ENCODE data around the gene GAS2L3.
"Not testable (repeated sequence)": the region's sequence is repeated elsewhere in the genome, so short reads cannot be mapped to it uniquely, and the experiment has no call there.

Gene GAS2L3

DNA sequence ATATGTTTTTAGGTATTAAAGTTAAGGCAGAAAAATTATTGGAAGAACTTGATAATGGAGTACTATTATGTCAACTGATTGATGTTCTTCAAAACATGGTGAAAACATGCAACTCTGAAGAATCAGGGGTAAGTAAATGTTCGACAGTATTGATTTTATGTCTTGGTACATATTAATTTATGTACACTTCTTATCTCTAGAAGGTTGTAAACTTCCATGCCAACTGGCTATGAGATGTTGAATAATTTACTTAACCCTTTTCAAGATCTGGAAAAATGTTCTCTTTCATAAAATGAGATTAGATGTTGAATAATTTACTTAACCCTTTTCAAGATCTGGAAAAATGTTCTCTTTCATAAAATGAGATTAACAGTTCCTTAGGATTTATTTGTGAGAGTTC, 28.1 kb downstream of the GAS2L3 start:
- DNase-seq, result no peak
- TF ChIP-seq GATA1 (IDR thresholded peaks at IDR 0.05; ENCODE audit: low read depth, low read length) (no peak), POLR2A (IDR thresholded peaks at IDR 0.05; ENCODE audit: low read length) (no peak)

DNA sequence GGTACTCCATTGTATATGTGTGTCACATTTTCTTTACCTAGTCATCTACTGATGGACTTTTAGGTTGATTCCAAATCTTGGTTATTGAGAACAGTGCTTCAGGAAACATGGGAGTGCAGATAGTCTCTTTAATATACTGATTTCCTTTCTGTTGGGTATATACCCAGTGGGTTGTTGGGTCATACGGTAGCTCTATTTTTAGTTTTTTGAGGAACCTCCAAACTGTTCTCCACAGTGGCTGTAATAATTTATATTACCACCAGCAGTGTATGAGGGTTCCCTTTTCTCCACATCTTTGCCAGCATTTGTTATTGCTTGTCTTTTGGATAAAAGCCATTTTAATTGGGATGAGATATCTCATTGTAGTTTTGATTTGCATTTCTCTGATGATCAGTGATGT, 29.5 kb downstream of the GAS2L3 start:
- not testable (repeated sequence) for DNase-seq

DNA sequence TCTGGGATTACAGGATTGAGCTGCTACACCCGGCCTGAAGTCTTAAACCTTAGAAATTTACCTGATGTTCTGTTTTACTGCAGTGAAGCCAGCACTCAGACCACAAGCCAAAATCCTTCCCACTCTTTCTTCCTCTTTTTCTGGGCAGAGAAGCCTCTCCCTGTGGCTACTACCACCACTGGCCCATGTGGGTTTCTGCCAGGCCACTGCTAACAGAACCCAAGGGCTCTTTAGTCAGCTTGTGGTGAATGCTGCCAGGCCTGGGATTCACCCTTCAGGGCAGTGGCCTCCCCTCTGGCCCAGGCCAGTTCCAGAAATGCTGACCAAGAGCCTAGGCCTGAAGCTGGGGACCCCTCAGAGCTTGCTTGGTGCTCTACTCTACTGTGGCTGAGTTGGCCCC, 35.3 kb downstream of the GAS2L3 start:
- TF ChIP-seq GATA1 (IDR thresholded peaks at IDR 0.05; ENCODE audit: low read depth, low read length), result no peak
- DNase-seq, result no peak

DNA sequence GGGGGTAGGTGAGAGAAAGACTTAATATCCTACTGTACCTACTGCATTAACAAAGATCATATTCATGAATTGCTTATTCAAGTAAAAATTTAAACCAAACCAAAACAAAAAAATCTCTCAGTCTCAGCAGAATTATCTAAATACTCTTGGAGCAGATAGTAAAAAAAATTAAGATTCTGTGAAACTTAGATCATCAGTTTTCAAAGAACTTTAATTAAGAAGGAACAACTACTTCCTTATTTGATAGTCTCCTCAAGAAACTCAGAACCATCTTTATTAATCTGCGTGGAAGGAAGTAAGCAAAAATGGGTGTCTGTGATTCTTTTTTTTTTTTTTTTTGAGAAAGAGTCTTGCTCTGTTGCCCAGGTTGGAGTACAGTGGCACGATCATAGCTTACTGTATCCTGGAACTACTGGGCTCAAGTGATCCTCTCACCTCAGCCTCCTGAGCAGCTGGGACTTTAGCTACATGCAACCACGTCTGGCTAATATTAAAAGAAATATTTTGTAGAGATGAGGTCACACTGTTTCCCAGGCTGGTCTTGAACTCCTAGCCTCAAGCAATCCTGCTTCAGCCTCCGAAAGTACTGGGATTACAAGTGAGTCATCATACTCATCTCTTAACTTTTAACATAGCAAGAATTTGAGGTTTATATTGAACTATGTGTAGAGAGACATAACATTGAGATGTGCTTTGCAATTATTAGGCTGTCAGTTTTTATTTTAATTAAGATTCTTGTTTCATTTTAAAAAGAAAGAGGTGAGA, 37.4 kb downstream of the GAS2L3 start:
- TF ChIP-seq POLR2A (IDR thresholded peaks at IDR 0.05; ENCODE audit: low read length), result no peak
- no peak for DNase-seq

DNA sequence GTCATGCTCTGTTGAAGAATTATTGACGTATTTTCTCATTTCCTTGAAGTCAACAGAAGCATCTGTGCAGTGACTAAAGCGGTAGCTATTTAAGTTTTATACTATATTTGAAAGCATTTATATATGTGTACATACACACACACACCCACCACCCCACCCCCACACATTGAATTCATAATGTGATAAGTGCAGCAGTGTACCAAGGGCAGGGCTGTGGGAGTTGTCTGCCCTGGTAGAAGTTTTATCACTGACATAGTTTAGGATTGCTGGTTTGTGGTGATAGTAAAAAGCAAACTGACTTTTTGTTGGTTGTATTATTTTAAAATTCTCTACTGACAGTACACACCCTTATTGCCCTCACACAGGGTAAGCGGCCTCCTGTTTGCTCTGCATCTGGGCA, 39.1 kb downstream of the GAS2L3 start:
- peak; percentile 79 to 92 for DNase-seq
- no peak for TF ChIP-seq GATA1 (IDR thresholded peaks at IDR 0.05; ENCODE audit: low read depth, low read length)
- TF ChIP-seq POLR2A (IDR thresholded peaks at IDR 0.05; ENCODE audit: low read length), result peak; percentile 43

DNA sequence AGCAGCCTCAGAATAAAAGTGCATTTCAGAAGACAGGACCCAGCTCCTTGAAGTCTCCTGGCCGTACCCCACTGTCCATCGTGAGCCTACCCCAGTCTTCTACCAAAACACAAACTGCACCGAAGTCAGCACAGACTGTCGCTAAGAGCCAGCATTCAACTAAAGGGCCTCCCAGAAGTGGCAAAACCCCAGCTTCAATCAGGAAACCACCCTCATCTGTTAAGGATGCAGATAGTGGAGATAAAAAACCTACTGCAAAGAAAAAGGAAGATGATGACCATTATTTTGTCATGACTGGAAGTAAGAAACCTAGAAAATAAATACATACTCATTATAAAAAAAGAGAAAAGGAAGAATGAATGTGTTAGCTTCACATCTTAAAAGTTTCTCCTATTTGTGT, 51.1 kb downstream of the GAS2L3 start:
- no peak for DNase-seq
- TF ChIP-seq GATA1 (IDR thresholded peaks at IDR 0.05; ENCODE audit: low read depth, low read length) (no peak), POLR2A (IDR thresholded peaks at IDR 0.05; ENCODE audit: low read length) (no peak)

DNA sequence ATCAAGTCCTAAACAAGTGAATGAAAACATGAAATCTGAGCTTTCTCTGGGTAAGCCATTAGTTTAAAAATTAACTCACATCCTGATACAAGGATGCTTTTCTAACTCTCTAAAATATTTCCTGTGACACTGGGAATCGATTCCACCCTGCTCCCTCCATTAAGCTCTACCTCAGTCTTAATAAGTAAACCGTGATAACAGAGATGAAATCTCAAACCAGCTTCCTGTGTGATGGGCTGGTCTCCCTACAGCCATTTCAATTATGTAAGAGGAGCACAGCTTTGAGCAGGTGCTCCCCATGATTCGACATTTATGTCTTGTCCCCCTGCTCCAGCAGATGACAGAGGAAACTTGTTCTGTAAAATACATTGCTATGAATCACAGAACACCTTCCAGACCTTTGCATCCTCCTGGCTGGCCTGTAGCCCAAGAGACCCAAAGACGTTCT, 59.0 kb downstream of the GAS2L3 start:
- DNase-seq, result no peak
- TF ChIP-seq POLR2A (IDR thresholded peaks at IDR 0.05; ENCODE audit: low read length) (no peak), GATA1 (IDR thresholded peaks at IDR 0.05; ENCODE audit: low read depth, low read length) (no peak)

DNA sequence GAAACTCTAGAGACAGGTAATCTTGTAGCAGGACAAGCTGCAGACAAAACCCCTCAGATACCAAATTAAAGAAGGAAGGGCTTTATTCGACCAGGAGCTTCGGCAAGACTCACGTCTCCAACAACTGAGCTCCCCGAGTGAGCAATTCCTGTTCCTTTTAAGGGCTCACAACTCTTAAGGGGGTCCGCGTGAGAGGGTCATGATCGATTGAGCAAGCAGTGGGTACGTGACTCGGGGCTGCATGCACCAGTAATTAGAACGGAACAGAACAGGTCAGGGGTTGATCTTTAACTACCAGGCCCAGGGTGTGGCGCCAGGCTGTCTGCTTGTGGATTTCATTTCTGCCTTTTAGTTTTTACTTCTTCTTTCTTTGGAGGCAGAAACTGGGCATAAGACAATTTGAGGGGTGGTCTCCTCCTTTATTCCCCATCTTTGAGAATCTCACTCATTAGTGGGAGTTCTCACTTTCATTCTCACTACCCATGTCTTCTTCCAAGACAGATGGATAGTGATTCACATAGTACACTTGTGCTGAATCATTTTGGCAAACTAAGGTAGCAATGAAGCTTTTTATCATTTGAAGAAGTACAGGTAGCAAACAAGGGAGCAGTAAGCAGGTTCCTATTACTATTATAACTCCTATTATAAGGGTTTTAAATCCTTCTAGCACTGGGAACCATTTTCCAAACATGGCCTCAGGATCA, 59.8 kb downstream of the GAS2L3 start:
- not testable (repeated sequence) for DNase-seq

DNA sequence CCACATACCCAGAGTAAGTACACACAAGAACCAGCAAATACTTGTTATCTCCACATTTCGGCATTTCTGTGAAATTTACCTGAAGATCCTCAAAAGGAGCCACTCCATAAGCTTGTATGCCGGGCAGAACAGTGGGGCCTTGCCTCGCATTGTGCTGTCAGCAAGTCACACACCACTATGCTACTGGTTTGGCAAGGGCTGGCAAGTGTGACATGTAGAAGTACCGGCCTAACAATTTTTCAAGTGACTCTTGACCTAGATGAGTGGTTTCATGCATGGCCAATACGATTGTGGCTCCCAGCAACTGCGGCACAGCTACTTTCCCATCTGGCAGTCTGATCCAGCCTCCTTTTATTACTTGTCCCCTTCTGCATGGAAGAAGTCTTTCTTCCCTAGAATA, 69.8 kb downstream of the GAS2L3 start:
- DNase-seq, result no peak

DNA sequence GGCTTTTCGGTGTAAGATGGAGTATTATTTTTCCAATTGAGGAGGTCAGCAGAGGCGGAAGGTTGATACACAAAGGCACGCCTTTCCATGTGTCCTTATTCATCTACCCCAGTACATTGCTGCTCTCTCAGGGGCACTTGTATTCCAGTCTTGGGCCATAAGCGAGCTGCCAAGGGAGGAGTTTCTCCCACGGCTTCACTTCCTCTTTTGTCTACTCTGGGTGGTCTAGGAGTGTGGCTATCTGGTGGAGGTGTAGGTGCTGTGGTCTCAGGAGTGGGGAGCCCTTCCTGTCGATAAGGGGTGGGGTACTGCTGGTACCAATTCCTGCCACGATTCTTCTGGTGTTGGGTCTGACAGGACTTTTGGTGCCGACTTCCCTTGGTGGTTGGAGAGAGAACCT, 73.4 kb downstream of the GAS2L3 start:
- no peak for TF ChIP-seq GATA1 (IDR thresholded peaks at IDR 0.05; ENCODE audit: low read depth, low read length)
- no peak for TF ChIP-seq POLR2A (IDR thresholded peaks at IDR 0.05; ENCODE audit: low read length)
- no peak for DNase-seq

More for the DNA sequence above, 69.8 kb downstream of the GAS2L3 start:
- TF ChIP-seq GATA1 (IDR thresholded peaks at IDR 0.05; ENCODE audit: low read depth, low read length), result no peak
- TF ChIP-seq POLR2A (IDR thresholded peaks at IDR 0.05; ENCODE audit: low read length), result no peak

DNA sequence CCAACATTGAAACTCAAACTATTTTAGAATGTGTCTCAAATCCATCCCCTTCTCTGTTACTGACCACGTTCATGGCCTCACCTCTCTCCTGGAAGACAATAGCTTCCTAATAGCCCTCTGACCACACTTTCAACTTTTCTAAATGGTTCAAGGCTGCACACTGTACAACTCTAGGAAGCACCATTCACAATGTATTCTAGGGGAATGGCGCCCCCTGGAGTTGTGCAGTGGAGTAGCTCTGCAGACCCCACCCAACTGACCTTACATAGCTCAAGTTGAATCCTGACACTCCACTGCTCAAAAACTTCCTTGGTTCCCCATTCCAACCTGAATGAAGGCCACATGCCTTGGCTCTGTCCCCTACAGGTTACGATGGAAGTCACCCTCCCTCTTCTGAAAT, 77.6 kb downstream of the GAS2L3 start:
- TF ChIP-seq GATA1 (IDR thresholded peaks at IDR 0.05; ENCODE audit: low read depth, low read length), result no peak
- no peak for TF ChIP-seq POLR2A (IDR thresholded peaks at IDR 0.05; ENCODE audit: low read length)
- DNase-seq, result no peak

DNA sequence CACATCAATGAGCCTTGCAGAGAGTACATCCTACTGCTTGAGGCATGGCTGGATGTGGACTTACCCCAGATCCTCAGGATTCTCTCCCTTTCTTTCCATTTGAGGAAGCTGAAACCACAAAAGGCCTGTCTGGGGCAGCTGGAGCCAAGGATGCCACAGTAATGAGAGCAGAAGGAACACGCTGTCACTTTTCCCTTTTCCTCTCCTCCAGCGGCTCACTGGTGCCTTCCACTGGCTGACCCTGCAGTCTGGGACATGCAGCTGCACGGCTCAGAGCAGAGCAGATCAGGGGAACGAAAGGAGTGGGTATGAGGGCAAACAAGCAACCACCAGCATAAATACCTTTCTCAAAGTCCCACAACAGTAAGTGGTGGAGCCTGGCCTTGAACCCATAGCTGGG, 78.2 kb downstream of the GAS2L3 start:
- no peak for DNase-seq
- TF ChIP-seq POLR2A (IDR thresholded peaks at IDR 0.05; ENCODE audit: low read length), result no peak
- no peak for TF ChIP-seq GATA1 (IDR thresholded peaks at IDR 0.05; ENCODE audit: low read depth, low read length)

DNA sequence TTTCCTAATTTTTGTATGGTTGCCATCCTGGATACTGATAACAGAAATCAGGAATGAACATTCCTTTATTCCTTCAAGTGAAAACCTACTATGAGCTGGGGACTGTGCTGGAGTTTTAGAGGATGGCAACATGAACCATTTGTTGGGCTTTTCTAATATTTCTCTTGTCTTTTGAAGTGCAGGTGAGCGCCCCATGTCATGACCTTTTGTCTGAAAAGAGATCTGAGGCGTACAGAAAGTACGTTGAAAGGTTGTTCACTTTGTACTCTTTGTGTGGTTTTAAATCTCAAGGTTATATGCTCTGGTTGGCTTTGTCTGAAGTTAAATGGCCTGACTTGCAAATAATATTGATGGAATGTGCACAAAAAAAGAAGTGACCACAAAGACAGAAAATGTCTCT, 79.0 kb downstream of the GAS2L3 start:
- DNase-seq, result no peak
- TF ChIP-seq POLR2A (IDR thresholded peaks at IDR 0.05; ENCODE audit: low read length) (no peak), GATA1 (IDR thresholded peaks at IDR 0.05; ENCODE audit: low read depth, low read length) (no peak)

DNA sequence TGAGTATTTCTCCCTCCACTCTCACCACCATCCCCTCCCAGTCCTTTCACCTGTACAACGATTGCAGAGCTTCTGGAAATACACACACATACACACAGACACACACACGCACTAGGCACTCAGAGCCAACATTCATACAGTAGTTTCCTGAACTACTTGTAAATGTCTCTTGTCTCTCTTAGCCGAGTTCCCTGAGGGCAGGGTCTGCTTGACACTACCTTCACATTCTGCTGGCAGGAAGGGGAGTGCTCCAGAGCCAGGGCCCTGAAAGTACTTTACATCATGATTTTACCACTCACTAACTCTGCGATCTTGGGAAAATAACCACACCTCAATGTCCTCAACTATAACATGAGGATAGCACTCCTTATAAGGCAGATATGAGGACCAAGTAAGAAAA, 82.7 kb downstream of the GAS2L3 start:
- DNase-seq, result no peak
- TF ChIP-seq POLR2A (IDR thresholded peaks at IDR 0.05; ENCODE audit: low read length) (no peak), GATA1 (IDR thresholded peaks at IDR 0.05; ENCODE audit: low read depth, low read length) (no peak)

DNA sequence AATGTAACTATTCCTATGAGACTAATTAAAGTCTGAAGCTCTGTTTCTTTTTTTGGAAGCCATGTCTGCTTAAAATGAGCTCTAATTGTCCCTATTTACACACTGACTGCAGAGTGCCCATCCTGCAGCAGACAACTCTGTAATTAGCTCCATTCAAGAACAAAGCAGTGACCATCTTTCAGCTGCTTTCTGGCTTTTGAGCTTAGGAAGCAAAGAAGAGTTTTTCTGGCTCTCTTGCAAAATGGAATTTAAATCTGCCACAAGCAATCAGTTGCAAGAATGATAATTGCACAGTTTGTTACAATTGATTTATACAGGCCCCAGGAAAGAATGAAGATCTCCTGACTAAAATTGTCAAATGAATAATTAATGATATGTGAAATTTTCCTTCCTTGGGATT, 83.4 kb downstream of the GAS2L3 start:
- no peak for DNase-seq
- TF ChIP-seq POLR2A (IDR thresholded peaks at IDR 0.05; ENCODE audit: low read length) (no peak), GATA1 (IDR thresholded peaks at IDR 0.05; ENCODE audit: low read depth, low read length) (no peak)
